RCC 7860 (cell line): ENCODE results near the gene APOE.
"Not testable (repeated sequence)": the region's sequence is repeated elsewhere in the genome, so short reads cannot be mapped to it uniquely, and the experiment has no call there.

Experiments
- DNase-seq: peaks from one replicate; pipeline ENCODE4 v3.0.0-alpha.2; 2015; ENCODE audit warnings: low spot score
- FAIRE-seq: peaks from 2 replicates; lab custom pipeline; 2012; peaks lifted over from hg19 to GRCh38; lab: Jason Lieb, UNC

Gene APOE

DNA sequence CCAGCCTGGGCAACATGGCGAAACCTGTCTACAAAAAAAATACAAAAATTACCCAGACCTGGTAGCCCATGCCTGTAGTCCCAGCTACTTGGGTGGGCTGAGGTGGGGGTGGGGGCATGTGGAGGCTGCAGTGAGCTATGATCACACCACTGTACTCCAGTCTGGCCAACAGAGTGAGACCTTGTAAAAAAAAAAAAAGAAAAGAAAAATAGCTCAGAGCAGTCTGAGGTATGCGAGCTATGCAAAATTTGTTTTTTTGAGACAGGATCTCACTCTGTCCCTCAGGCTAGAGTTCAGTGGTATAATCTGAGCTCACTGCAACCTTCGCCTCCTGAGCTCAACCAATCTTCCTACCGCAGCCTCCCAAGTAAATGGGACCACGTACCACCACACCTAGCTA is 21.7 kb upstream of the APOE start:
- FAIRE-seq (no peak), DNase-seq (no peak)

DNA sequence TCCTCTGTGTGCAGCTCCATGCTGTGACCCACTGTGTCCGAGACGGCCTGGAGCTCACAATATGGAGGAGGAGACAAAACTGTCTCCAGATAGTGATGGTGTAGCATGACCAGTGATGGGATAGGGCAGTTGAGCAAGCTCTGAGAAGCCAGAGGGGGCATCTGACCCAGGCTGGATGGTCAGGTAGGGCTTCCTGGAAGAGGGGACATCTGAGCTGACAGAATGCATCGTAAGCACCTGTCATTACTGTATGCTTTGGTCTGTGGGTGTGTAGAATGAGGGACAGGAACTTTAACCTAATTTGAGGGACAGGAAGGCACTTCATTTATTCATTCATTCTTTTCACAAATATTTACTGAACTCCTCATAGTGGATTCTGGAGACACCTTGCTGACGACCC is 21.0 kb upstream of the APOE start:
- no peak for FAIRE-seq
- no peak for DNase-seq

DNA sequence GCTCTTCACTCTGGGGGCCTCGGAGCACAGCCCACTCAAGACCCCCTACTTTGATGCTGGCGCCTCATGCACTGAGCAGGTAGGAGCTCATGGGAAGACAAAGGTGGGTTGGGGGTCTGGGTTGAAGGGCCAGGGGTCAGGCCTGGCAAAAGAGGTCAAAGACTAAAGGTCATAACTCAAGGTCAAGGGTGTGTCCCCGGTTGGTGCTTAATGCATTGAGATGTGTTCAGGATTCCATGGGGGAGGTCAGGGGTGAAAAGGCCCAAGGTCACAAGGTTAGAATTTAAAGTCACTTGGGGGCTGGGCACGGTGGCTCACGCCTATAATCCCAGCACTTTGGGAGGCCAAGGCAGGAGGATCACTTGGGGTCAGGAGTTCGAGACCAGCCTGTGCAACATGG is 19.5 kb upstream of the APOE start:
- no peak for FAIRE-seq
- no peak for DNase-seq

DNA sequence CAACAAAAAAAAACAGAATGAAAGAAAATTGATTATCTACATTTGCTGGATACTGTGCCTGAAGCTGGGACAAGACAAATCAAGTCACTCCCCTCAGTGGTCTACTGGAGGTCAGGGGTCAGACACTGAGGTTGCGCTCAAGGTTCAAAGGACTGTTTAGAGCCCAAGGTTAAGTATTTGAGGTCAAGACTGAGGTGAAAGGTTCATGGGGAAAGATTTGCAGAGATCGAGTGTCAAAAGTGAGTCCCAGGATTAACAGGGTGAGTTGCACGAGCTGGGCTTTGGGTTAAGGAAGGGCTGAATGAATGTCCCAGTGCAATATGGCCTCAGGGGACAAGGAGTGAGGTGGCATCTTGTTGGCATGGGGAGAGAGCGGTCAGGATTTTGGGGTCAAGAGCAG is 17.9 kb upstream of the APOE start:
- no peak for FAIRE-seq
- DNase-seq, result no peak

DNA sequence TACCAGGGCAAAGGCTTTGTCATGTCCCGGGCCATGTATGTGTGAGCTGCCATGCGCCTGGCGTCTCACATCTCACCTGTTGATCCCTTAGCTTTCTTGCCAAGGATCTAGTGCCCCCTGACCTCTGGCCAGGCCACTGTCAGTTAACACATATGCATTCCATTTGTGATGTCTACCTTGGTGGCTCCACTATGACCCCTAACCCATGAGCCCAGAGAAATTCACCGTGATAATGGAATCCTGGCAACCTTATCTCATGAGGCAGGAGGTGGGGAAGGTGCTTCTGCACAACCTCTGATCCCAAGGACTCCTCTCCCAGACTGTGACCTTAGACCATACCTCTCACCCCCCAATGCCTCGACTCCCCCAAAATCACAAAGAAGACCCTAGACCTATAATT is 17.3 kb upstream of the APOE start:
- not testable (repeated sequence) for FAIRE-seq, DNase-seq

DNA sequence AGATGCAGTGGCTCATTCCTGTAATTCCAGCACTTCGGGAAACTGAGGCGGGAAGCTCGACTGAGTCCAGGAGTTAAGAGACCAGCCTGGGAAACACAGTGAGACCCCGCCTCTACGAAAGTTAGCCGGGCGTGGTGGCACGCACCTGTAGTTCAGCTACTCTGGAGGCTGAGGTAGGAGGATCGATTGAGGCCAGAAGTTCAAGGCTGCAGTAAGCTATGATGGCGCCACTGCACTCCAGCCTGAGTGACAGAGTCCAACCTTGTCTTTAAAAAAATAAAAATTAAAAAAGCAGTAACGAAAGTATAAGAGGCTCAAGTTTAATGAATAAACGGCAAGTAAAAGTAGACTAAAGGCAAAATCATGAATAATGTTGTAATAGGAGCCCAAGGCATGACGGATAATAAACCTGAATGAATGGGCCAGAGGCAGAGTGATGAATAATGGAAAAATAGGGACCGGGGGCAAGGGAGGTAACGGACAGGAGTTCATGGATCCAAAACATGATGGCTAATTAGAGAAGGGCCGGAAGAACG is 15.7 kb upstream of the APOE start:
- DNase-seq (no peak), FAIRE-seq (no peak)

DNA sequence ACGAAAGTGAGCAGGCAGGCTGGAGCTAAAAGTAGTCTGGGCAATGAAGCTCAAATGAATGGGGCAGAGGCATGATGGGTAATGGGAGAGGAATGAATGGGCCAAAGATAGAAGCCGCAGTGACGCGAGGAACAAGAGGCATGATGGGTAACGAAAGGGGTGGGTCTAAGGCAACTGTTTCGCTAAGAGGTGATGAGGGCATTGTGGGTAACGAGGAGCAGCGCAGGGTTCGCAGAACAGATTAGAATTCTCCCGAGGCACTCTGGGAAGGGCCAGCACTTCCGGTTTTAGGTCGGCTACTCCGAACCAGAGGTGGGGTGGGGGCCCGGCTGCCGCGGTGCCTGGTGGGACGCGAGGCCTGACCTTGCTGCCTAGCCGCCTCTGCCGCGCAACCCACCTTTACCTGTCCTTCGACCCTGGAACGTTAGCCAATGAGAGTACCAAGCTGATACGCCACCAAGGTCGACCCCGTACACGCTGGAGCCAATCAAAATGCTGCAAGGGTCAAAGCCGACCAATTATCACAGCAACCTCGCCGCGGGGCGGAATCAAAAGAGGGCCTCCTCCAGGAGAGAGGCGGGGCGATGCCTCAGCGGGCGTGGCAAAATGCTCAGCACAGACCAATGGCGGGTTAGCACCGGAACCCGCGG is 15.1 kb upstream of the APOE start:
- peak; percentile 91 for FAIRE-seq
- peak; percentile 99 for DNase-seq

DNA sequence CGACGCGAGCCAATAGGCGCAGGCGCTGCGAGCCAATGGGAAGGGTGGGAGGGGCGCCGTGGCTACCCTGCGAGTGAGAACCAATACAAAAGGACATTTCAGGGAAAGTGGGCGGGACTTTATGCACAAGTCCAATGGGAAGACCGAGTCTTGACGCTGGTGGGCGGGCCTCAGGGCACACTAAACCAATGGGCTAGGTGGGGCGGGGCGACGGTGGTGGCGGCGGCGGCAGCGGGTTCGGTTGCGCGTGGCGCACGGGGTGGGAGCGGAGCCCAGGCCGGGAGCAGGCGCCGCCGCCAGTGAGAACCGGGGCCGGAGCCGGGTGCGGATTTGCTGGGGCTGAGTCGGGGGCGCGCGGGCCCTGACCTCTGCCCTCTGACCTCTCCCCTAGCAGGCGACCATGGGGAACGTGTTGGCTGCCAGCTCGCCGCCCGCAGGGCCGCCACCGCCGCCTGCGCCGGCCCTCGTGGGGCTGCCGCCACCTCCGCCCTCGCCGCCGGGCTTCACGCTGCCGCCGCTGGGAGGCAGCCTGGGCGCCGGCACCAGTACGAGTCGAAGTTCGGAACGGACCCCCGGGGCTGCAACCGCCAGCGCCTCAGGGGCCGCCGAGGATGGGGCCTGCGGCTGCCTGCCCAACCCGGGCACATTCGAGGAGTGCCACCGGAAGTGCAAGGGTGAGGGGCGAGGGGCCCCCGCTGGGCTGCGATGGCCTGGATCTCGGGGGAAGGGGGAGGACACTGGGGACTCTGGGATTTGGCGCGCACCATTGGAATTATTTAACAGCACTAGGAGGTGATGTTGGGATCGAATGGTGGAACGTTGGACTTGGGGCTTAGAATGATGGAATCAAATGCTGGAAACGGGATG is 14.3 kb upstream of the APOE start, which contains the start of gene TOMM40:
TSS of gene TOMM40 (plus strand) at position 239 of the 867 bp plus-strand sequence. CDS start at position 401, 162 bp downstream.
- FAIRE-seq, result no peak

DNA sequence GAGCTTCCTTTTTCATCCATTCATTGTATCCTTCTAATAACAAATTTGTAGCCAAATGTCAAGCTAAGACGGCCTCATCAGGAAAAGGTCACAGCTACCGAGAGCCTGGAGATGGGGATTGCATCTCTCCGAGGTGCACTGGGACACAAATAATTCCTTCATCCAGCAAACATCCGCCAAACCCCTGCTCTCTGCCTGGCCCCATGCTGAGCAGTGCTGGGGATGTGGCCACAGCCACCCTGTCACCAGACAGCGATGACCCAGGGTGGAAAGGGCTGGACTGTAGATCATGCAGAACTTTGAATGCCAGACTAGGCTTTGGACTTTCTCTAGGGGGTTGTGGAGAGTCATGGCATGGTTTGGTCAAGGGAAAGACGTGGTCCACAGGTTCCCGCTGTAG is 12.7 kb upstream of the APOE start:
- FAIRE-seq (no peak), DNase-seq (no peak)

More for the DNA sequence above, 14.3 kb upstream of the APOE start, which contains the start of gene TOMM40:
- DNase-seq, result no peak

DNA sequence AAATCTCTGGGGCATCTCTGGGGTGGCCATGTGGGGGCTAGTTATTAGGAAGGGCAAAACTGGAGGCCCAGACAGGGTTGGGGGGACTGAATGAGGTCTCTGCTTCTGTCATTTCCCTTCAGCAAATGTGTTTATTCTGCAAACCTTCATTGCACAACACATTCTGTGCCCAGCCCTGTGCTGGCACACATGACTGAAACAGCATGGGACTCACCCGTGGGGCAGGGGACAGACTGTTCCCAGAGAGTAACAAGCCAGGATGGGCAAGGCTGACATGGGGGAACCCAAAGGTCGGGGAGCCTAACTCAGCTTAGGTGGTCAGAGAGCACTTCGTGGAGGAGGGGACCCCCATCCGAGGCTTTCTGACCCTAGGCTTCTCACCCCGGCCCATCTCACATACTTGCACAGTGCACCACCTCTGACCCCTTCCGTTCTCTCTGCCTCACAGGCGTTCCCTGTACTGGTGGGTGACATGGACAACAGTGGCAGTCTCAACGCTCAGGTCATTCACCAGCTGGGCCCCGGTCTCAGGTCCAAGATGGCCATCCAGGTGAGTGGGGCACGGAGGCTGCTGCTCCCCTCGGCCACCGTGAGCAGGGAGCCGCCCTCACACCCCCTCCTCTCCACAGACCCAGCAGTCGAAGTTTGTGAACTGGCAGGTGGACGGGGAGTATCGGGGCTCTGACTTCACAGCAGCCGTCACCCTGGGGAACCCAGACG is 12.1 kb upstream of the APOE start:
- no peak for FAIRE-seq

DNA sequence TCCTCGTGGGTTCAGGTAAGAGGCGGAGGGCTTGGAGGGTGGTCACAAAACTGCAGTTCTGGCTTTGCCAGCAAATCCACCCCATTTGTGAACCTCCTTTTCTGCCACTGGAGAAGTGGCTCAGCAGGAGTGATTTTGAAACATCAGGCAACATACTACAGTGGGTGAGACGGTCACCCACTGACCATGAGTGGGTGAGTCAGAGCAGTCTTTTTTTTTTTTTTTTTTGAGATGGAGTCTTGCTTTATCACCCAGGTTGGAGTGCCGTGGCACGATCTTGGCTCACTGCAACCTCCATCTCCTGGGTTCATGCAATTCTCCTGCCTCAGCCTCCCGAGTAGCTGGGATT is 11.6 kb upstream of the APOE start:
- FAIRE-seq, result no peak
- DNase-seq, result no peak

More for the DNA sequence above, 12.1 kb upstream of the APOE start:
- DNase-seq, result no peak

DNA sequence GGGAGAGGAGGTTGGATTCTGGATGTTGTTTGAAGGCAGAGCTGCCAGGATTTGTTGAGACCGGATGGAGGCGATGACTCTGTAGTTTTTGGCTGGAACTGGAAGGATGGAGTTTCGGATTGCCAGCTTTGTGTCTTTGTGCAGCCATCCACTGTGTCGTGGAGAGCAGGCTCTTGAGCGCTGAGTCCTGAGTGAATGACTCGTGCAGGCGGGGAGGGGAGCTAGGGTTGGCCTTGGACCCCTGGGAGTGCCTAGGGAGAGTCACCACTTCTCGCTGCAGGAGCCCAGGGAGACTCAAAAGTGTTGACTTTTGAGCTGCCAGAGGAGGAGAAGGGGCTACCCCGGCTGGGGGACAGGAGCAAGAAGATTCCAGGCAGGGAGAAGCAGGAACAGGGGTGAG is 10.7 kb upstream of the APOE start:
- no peak for DNase-seq
- no peak for FAIRE-seq

DNA sequence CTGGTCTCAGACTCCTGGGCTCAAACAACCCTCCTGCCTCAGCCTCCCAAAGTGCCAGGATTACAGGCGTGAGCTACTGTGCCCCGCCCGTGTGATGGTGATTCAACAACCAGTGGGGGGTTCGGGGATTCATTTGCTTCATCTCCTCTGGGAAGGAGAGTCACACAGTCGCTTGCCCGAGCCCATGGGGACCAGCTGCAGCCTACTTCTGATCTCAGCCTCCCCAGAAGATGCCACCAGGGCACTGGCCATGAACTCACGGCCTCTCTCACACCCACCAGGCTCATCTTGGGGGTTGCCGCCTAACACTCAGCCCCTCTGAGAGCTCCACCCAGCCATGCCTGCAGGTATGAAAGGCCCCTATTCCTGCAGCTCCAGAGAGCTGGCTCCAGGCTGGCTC is 7.8 kb upstream of the APOE start:
- DNase-seq (no peak), FAIRE-seq (no peak)

DNA sequence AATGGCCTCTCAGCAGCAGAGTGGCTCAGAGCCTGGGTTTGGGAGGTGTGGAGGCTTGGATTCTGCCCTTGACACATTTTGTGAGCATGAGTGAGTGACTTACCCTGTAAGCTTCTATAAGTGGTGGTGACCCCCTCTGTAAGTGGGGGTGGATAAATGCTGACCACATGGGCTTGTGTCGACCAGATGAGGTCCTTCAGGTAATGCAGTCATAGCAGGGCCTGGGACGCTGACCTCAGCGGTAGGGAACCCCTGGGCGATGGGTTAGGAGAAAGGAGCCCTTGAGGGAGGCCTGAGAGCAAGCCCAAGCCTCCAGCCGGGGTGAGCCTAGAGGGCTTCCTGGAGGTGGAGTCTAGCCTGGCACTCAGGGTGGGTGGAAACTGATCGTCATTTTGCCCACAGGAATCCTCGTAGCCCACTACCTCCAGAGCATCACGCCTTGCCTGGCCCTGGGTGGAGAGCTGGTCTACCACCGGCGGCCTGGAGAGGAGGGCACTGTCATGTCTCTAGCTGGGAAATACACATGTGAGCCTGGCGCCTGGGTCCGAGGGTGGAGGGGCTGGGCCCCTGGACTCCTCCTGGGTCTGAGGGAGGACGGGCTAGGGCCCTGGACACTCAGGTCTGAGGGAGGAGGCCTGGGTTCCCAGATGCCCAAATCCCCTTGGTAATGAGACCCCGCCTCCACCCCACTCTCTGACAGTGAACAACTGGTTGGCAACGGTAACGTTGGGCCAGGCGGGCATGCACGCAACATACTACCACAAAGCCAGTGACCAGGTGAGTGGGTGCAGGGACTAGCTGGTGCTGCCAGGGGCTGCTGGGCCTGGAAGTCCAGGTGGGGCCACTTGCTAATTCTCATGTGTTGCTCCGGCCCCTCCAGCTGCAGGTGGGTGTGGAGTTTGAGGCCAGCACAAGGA is 5.0 kb upstream of the APOE start:
- FAIRE-seq, result no peak

DNA sequence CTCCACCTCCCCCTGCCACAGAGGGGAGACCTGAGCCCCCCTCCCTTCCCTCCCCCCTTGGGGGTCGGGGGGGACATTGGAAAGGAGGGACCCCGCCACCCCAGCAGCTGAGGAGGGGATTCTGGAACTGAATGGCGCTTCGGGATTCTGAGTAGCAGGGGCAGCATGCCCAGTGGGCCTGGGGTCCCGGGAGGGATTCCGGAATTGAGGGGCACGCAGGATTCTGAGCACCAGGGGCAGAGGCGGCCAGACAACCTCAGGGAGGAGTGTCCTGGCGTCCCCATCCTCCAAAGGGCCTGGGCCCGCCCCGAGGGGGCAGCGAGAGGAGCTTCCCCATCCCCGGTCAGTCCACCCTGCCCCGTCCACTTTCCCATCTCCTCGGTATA is 2.4 kb upstream of the APOE start:
- DNase-seq (no peak), FAIRE-seq (no peak)

More for the DNA sequence above, 5.0 kb upstream of the APOE start:
- DNase-seq, result no peak

DNA sequence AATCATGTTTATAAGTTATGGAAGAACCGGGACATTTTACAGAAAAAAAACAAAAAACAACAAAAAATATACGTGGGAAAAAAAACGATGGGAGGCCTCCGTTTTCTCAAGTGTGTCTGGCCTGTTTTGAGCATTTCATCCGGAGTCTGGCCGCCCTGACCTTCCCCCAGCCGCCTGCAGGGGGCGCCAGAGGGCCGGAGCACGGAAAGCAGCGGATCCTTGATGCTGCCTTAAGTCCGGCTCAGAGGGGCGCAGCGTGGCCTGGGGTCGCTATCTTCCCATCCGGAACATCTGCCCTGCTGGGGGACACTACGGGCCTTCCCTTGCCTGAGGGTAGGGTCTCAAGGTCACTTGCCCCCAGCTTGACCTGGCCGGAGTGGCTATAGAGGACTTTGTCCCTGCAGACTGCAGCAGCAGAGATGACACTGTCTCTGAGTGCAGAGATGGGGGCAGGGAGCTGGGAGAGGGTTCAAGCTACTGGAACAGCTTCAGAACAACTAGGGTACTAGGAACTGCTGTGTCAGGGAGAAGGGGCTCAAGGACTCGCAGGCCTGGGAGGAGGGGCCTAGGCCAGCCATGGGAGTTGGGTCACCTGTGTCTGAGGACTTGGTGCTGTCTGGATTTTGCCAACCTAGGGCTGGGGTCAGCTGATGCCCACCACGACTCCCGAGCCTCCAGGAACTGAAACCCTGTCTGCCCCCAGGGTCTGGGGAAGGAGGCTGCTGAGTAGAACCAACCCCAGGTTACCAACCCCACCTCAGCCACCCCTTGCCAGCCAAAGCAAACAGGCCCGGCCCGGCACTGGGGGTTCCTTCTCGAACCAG is 1.8 kb upstream of the APOE start:
- DNase-seq, result peak; percentile 10
- FAIRE-seq, result no peak

DNA sequence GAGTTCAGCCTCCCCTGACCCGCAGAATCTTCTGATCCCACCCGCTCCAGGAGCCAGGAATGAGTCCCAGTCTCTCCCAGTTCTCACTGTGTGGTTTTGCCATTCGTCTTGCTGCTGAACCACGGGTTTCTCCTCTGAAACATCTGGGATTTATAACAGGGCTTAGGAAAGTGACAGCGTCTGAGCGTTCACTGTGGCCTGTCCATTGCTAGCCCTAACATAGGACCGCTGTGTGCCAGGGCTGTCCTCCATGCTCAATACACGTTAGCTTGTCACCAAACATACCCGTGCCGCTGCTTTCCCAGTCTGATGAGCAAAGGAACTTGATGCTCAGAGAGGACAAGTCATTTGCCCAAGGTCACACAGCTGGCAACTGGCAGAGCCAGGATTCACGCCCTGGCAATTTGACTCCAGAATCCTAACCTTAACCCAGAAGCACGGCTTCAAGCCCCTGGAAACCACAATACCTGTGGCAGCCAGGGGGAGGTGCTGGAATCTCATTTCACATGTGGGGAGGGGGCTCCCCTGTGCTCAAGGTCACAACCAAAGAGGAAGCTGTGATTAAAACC is 1.1 kb upstream of the APOE start:
- no peak for DNase-seq
- FAIRE-seq, result no peak

DNA sequence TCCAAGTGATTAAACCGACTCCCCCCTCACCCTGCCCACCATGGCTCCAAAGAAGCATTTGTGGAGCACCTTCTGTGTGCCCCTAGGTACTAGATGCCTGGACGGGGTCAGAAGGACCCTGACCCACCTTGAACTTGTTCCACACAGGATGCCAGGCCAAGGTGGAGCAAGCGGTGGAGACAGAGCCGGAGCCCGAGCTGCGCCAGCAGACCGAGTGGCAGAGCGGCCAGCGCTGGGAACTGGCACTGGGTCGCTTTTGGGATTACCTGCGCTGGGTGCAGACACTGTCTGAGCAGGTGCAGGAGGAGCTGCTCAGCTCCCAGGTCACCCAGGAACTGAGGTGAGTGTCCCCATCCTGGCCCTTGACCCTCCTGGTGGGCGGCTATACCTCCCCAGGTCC is 2.0 kb downstream of the APOE start:
- FAIRE-seq (no peak), DNase-seq (no peak)
